ENCODE measurements around the gene PPARG.

GRCh38 chr3:12443781-12444522 is 155.1 kb downstream of the PPARG start:
- TF ChIP-seq POLR2AphosphoS5 (IDR thresholded peaks at IDR 0.05; ENCODE audit: low read depth): no peak
- TF ChIP-seq CTCF (conservative IDR thresholded peaks at IDR 0.05; ENCODE audit: low read depth in 2 of 2): no peak
- TF ChIP-seq EZH2 (IDR thresholded peaks at IDR 0.05; ENCODE audit: low read depth, unreplicated experiment): no peak
- TF ChIP-seq, protein P1, sequence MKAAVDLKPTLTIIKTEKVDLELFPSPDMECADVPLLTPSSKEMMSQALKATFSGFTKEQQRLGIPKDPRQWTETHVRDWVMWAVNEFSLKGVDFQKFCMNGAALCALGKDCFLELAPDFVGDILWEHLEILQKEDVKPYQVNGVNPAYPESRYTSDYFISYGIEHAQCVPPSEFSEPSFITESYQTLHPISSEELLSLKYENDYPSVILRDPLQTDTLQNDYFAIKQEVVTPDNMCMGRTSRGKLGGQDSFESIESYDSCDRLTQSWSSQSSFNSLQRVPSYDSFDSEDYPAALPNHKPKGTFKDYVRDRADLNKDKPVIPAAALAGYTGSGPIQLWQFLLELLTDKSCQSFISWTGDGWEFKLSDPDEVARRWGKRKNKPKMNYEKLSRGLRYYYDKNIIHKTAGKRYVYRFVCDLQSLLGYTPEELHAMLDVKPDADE (IDR thresholded peaks at IDR 0.05): no peak
- no peak for TF ChIP-seq EZH2phosphoT487 (IDR thresholded peaks at IDR 0.05; ENCODE audit: unreplicated experiment)
- TF ChIP-seq, protein P2, sequence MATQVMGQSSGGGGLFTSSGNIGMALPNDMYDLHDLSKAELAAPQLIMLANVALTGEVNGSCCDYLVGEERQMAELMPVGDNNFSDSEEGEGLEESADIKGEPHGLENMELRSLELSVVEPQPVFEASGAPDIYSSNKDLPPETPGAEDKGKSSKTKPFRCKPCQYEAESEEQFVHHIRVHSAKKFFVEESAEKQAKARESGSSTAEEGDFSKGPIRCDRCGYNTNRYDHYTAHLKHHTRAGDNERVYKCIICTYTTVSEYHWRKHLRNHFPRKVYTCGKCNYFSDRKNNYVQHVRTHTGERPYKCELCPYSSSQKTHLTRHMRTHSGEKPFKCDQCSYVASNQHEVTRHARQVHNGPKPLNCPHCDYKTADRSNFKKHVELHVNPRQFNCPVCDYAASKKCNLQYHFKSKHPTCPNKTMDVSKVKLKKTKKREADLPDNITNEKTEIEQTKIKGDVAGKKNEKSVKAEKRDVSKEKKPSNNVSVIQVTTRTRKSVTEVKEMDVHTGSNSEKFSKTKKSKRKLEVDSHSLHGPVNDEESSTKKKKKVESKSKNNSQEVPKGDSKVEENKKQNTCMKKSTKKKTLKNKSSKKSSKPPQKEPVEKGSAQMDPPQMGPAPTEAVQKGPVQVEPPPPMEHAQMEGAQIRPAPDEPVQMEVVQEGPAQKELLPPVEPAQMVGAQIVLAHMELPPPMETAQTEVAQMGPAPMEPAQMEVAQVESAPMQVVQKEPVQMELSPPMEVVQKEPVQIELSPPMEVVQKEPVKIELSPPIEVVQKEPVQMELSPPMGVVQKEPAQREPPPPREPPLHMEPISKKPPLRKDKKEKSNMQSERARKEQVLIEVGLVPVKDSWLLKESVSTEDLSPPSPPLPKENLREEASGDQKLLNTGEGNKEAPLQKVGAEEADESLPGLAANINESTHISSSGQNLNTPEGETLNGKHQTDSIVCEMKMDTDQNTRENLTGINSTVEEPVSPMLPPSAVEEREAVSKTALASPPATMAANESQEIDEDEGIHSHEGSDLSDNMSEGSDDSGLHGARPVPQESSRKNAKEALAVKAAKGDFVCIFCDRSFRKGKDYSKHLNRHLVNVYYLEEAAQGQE (IDR thresholded peaks at IDR 0.05; ENCODE audit: unreplicated experiment): no peak
- TF ChIP-seq STAT1 (IDR thresholded peaks at IDR 0.05; ENCODE audit: unreplicated experiment): no peak
- TF ChIP-seq CREB1 (CRISPR knock-in tag; IDR thresholded peaks at IDR 0.05; ENCODE audit: low read depth): no peak
- no peak for TF ChIP-seq JUNB (IDR thresholded peaks at IDR 0.05; ENCODE audit: unreplicated experiment)
